Left ventricle myocardium superior (tissue), 1 donor: ENCODE measurements around the gene FTO. TPM values are rescaled to one million over a fixed set of nuclear protein-coding genes. Genes with fewer than 3 reads are reported as not detected.

Experiments
- ATAC-seq: fragments of 200-7000 bp; cut with Tn5 transposase; one replicate; pipeline ENCODE4 v1.9.1; 2020; ENCODE audit warnings: mild to moderate bottlenecking, moderate library complexity
- DNase-seq: peaks from one replicate; pipeline ENCODE4 v3.0.0-alpha.2; 2020
- intact Hi-C: fragments of 100-400 bp; cut with micrococcal nuclease; formaldehyde crosslinking; loops from one replicate; pipeline ENCODE4 v1.11.0; 2022
- total RNA-seq: library from RNA; stranded (reverse); fragmentation: NEBNext Ultra II Directional; extraction: Animal tissue kit (Norgen Biotek cat#: 25700); gene quantifications from one replicate; pipeline ENCODE4 v1.2.1, GENCODE V29; 2021
- donor health status: DM: no; HTN: yes; CAD: no; lungs with severe emphysema.

The FTO gene
- total RNA-seq, 1 donor from 2014 or later = 71.8 TPM

DNA sequence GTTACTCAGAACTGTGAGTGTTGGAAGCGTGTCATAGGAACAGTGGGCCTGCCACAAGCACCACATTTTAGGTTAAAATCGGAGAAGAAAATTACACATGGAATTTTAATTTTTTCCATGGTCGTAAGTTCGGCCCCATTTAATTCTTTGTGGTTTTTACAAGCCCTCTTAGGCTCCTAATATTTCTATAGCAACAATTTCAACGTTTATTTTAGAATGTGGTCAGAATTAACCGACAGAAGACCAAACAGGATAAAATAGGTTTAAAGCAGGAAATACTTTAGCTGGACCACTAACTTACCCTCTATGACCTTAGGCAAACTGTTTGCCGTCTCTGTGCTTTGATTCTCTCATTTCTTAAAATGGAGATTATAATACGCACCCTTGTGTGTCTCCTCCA, 69.9 kb downstream of the FTO start:
- DNase-seq (no peak), ATAC-seq (no peak)
- intact Hi-C loops = loop anchor here (5.0 kb wide), 1 partner anchor 1043 kb away; no protein-coding TSS in a partner anchor

DNA sequence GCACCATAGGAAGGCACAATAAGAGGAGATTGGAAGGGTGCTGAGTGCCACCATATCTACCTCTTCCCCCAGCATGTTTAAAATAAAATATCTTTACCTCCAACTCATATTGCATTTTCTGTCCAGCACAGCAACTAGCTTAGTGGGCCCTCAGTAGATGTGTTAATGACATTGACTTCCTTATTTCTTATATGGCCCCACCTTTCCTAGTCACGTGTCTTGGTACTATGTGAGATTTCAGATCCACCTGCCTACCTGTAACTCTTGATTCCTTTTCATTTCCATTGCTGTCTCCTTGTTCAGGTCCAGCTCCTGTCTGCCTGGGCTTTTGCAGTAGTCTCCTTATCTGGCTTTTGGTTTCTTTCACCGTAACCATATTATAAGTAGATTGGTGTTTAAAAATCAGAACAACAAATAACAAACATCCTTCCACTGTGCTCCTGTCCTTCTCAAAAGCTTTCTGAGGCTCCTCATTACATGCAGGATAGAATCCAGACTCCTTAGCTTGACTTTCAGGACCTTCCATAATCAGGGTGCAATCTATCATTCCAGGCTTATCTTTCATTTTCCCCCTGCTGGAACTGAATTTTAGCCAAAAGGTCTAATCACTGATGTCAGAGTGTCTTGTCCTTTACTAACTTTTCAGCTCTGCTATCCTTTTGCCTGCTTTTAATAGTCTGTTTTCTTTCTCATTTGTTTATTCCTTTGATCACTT, 71.3 kb downstream of the FTO start:
- intact Hi-C loops = no loop called here
- ATAC-seq (no peak), DNase-seq (no peak)

DNA sequence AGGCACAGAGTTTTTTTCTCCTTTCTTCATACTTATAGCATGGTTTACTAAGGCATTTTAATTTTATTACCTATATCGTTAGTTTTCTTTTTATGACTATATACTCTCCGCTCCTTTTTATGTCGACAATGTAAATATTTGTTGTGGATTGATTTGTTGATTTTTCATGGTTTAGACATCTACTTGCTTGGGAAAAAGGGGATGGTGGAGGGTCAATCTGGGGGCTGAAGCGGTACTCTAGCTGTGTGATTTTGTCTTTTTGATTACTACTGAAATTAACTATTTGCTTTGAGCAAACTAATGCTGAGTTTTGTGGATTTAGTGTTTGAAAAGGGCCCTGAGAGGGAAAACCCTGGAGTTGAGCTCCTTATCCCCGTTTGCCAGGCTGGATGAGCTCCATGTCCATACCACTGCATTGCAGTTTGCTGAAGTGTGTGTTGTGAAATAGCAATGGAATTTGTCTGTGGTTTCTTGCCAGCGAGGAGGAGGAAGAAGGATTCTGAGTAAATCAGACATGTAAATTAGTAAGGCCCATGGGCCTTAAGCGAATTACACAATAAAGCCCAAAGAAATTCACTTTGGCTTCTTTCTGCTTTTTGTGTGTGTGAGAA, 72.0 kb downstream of the FTO start:
- DNase-seq (peak; percentile 29), ATAC-seq (peak; percentile 71)
- intact Hi-C loops = no loop called here

DNA sequence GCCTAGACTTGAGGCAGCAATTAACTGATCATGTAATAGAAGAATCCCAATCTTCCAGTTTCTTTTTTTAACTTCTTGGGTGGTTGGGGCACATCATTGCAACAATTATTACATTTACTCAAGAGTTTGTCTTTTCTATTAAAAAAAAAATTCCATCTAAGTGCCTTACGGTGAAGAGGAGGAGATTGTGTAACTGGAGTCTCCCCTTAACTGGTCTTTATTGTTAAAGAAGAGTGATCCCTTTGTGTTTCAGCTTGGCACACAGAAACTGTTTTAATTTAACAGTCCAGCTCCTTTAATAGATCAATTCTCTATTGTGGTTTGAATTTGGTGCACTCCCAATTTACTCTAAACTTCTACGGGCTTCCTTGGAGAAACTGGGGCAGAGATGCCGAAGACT, 75.2 kb downstream of the FTO start:
- intact Hi-C loops = no loop called here

DNA sequence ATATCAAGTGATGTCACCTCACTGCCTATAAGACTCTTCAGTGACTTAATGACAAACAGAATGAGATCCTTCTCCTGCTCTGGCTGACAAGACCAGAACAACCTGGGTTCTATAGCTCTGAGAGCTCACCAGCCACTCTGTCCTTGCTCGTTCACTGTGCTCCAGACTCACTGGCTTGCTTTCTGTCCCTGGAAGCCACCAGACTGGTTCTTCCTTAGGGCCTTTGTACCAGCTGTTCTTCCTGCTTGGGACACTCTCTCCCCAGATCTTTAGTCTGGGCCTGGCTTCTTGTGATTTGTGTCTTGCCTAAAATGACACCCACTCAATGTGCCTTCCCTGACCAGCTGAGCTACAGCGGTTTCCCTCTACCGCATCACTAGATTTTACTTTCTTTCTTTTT, 76.1 kb downstream of the FTO start:
- intact Hi-C loops = no loop called here
- ATAC-seq (no peak), DNase-seq (no peak)

More for the DNA sequence above, 75.2 kb downstream of the FTO start:
- no peak for ATAC-seq
- DNase-seq = no peak

DNA sequence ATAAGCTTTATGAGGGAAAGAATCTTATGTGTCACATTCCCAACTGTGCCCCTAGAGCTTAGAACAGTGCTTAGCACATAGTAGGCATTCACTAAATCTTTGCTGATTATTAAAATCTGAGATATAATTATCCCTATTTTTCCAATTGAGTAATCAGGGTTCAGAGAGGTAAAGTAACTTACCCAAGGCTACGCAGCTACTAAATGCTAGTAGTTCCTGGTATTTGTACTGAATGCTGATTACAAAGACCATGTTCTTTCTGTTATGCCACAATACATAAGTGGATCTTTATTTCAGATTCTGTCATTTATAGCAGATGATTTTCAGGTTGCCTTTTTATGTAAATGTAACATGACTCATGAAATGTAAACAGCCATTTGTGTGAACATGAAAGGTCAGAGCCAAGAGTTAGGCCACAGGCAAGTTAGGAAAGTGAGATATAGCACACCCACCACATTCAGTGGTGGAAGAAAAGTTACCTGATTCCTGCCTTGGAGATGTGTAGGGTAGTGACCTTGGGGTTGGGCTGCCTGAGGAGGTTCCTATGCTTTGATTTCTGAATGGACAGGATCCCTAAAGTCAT, 77.2 kb downstream of the FTO start:
- ATAC-seq (no peak), DNase-seq (no peak)
- intact Hi-C loops = no loop called here

DNA sequence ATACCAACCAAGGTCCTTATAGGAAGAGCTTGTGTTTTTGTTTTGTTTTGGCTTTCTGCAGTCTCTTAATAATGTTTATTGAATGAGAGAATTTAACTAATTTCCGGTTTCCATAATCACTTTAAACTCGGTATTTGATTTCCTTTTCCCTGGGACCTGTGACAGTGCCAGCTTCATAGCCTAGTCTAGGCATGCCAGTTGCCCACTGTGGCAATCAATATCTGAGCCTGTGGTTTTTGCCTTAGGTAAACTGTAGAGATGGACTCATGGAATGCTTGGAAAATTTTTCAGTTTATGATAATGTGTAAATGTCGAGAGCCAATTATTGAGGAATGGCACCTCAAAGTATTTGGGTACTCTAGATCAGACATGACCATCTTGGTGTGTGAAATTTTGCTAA, 78.2 kb downstream of the FTO start:
- DNase-seq (no peak), ATAC-seq (no peak)
- intact Hi-C loops = no loop called here

DNA sequence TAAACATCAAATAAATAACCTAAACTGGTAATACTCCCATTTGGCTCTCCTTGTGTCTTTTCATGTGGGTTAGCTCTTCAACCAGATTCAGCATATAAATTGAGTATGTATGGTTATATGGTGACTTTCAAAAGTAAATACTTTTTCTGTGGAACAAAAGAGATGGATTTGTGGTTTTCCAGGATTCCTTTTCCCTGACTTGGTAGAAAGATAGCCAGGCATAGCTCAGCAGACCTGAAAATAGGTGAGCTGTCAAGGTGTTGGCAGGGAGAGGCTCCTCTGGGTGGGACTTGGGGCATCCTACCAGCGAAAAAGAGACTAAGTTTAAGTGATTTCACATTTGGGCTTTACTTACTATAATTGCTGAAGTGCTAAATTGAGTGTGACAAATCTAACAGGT, 80.3 kb downstream of the FTO start:
- intact Hi-C loops = no loop called here
- ATAC-seq (no peak), DNase-seq (no peak)

DNA sequence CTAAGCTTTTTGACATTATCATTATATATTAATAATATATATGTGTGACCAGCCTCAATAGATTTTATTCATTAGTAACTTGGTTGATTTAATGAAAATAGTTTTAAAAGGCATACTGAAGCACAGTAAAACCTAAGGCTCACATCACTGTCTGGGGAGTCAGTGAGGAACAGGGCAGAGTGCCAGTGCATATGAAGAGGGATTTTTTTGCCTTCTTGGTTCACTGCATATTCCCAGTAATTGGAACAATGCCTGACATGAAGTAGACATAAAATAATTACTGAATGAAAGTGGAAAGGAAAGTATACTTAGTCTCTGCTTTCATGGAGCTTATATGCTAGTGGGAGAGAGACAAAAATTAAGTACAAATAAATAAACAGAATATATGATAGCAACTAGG, 81.1 kb downstream of the FTO start:
- DNase-seq (no peak), ATAC-seq (no peak)
- intact Hi-C loops = no loop called here

DNA sequence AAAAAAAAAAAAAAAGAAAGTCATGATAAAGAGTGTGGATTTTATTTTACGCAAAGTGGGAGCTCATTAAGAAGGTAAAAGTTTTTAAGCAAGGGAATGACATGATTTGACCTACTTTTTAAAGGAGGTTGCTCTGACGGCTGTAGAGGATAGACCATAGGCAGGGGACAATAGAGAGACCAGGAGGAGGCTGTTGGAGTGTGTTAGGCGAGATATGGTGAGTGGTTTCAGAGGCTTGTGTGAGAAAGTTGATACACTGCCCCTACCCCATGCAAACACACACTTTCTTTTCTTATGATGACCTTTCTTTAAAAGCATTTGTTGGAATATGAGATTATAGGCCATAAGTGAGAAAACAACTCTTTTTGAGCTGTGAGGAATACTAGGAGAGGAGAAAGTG, 82.0 kb downstream of the FTO start:
- intact Hi-C loops = no loop called here
- DNase-seq (no peak), ATAC-seq (no peak)

DNA sequence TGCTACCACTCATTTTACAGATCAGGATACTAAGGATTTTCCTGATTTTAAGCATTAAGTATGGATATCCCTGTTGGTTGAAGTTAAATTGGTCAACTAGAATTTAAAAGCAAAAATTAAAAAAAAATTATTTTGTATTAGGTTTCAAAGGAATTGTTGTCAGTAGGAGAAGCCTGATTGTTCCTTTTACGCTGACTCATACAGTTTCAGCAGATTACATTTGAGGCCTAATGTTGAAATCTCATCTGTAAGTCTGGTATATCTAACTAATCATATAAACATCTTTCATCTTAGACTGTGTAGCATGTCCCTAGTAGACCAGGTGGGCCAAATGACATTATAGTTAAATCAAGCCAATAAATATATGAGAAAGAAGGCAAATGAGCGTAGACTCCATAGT, 83.5 kb downstream of the FTO start:
- DNase-seq (no peak), ATAC-seq (no peak)
- intact Hi-C loops = no loop called here

DNA sequence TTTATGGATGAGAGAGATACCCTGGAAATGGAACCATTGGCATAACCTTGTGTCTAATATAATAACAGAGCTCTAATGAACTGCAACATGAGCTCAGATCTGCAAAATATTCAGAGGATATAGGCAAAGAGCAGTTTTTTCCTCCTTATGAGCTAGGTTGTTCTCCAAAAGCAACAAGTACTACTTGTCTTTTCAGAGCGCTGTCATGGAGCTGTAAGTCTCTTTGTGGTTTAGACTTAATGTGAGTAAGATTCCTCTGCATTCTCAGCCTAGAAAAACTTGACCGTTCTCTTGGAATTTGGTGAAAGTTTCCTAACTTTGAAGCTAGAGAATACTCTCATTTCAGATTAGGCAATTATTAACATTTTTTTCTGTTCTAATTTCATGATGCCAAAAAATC, 85.2 kb downstream of the FTO start:
- no peak for ATAC-seq
- DNase-seq = no peak
- intact Hi-C loops = no loop called here

DNA sequence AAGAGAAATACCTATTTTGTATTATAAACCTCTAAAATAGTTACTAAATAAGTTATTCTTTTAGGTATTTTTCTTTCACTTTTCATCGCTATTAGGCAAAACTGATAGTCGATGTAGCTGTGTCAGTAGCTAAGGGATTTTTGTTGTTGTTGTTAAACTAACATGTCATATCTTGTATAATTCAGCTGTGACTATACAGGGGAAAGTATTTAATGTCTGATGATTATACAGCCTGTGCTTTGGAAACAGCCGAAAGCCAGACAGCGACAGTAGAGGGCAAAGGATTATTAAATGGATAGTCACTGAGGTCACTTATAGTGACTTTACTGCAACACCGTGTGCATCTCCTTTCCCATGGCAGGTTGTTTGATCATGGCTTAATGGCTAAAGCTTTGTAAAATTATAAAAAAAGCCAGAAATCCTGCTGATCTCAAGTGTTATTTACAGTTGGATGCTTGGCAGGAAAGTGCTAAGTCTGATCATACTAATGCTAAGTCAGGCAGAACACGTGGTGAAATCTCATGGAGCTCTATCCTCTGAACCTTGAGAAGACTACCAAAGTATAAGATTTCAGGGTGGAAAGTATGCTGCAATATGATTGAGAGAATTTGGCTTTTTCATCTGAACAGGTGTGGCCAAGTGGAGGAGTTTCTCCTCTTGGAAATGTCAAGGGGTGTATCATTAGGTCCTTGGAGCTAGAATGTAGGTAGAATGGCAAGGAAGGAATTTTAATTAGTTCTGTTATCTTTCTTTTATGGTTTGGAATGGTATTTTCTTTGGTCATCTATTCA, 88.4 kb downstream of the FTO start:
- DNase-seq (no peak), ATAC-seq (no peak)
- intact Hi-C loops = no loop called here

DNA sequence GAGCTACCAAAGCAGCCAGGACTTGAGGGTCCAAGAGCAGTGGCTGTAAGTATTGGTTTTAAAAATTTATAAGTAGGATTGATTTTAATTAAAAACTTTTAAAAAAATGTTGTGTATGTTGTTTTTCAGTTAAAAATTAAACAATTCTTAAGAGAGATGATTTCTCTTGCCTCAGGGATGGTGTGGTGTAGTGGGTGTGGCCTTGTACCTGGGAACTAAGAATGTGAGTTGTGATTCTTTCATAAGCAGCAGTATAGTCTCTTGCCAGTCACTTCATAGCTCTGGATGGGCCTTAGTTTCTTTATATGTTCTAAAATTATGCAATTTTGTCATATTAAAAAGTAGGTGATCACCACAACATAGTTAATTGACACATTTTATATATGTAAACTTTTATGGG, 99.5 kb downstream of the FTO start:
- ATAC-seq (no peak), DNase-seq (no peak)
- intact Hi-C loops = no loop called here

DNA sequence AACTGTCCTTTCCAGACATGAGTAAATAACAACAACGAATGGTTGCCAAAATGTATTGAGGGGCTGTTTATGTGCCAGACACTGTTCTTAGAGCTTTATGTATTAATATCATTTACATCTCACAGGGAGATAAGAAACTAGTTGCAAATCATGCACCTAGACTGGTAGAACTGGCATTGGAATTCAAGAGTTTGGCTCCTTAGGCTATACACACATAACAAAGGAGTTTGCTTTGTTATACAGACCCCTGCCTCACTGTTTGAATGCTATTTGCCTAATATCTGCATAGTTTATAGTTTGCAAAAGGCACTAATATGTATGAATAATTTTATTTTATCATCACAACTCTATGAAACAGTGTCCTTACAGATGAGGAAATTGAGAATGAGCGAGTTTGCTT, 100.0 kb downstream of the FTO start:
- DNase-seq (no peak), ATAC-seq (no peak)
- intact Hi-C loops = no loop called here

DNA sequence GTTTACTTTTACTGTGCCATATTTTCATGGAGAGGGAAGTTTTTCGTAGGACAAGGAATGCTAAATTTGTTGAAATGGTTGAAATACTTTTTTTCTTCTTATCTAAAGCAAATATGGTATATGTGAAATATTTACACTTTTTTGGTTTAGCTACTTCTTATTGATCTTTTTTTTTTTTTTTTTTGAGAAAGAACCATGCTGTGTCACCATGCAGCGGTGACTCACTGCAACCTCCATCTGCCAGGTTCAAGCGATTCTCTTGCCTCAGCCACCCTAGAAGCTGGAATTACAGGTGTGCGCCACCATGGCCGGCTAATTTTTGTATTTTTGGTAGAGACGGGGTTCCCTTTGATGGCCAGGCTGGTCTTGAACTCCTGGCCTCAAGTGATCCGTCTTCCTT, 100.5 kb downstream of the FTO start:
- DNase-seq (no peak), ATAC-seq (no peak)
- intact Hi-C loops = no loop called here

DNA sequence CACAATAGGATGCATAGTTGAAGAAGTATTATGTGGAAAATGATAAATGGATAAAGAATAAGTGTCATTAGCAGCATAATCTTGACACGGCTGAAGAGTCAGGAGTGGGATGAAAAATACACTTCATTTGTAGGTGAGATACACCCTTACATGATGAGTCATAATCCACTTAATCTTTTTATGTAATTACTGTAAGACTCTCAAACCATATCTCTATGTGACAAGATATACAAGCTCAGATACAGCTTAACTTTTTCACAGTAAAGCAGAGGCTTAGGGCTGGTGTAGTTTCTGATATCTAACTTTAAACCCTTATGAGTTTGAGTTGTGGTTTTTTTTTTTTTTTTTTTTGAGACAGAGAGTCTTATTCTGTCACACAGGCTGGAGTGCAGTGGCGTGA, 101.2 kb downstream of the FTO start:
- ATAC-seq (no peak), DNase-seq (no peak)
- intact Hi-C loops = no loop called here

DNA sequence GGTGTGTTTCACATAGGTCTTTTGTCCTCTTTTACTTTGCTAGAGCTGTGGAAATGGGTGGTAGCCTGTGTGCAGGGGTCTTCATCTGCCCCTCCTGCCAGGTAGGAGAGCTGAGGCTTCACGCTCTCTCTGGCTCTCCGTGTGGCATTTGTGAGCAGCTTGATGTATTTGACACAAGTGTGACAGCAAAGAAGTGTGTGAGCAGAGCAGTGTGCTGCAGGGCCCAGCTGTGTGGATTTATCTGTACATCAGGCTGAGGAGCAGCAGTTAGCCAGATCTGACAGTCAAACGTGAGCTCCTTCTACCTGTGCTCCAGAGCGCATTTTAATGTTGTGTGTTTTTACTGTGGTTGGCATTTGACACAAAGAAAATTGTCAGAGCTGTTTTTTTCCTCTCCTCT, 101.8 kb downstream of the FTO start:
- intact Hi-C loops = no loop called here
- DNase-seq (no peak), ATAC-seq (no peak)

DNA sequence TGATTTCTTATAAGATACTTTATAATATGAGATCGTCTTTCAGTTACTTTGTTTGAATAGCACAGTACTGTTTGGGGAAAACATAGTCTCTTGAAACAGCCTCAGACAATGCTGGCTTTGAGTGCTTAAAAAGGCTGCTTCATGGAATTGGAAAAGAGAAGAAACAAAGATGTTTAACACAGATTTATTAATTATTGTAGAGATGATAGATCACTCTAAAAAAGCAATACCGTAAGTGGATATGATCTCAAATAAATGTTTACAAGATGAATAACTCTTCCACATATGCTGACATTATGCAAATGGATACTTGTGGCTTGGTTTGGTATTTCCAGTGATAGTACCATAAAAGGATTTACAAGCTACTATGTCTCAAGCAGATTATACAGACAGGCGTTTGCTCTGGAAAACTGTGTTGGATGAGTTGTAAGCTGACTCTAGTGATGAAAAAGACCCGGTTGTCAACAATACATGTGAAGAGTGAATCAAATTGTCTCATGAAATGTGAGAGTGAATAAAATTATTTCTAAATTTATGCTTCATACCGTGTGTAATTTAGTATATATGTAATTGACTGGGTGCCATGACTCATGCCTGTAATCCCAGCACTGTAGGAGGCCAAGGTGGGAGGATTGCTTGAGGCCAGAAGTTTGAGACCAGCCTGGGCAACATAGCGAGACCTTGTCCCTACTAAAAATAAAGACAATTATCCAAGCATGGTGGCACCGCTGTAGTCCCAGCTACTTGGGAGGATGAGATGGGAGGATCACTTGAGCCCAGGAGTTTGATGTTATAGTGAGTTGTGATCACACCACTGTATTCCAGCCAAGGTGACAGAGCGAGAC, 105.4 kb downstream of the FTO start:
- no peak for ATAC-seq
- intact Hi-C loops = no loop called here

More for the DNA sequence above, 105.4 kb downstream of the FTO start:
- DNase-seq = no peak
